Measurements from ENCODE around the gene PMPCA. TPM values are rescaled to one million over a fixed set of nuclear protein-coding genes. Genes with fewer than 3 reads are reported as not detected.

PMPCA gene
- total RNA-seq, 1 donor from 2014 or later = 86.6 TPM

DNA sequence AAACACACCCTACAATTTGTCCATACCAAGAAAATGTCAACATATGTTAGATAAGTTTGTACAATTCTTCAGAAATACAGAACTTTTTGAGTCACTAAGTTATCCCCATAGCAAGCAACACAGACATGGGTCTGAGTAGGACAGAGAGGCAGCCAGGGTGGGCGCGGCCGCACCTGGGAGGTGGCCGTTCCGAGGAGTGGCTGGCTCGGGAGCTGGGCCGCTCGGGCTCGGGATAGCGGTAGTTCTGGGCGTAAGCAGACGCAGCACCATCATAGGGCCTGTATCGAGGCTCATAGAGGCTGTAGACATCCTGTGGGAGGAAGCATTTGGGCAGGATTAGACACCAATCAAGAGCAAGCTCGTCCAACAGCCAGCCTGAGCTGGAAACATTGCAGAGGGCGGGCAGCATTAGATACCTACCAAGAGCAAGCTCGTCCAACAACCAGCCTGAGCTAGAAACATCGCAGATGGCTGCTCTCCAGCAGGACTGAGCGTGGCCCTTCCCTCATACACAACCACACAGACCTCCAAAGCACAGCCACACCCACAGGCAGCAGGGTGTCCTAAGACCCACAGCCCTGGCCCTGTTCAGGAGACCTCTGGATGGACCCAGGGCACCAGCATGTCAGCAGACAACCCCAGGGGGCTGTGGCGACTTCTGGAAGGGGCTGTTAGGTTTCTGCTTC lies 61.5 kb downstream of the PMPCA start:
- Mint-ChIP-seq H3K27ac (ENCODE audit: unreplicated experiment) (no peak overlapping the region), H3K4me3 (no peak overlapping the region), H3K9me3 (no peaks in the 10 kb centered on the region), H3K36me3 (ENCODE audit: low read depth) (peaks cover under 1% of the 10 kb centered on the region), H3K4me1 (no peaks in the 10 kb centered on the region), H3K27me3 (ENCODE audit: low read depth) (no peaks in the 10 kb centered on the region)
- DNase-seq (ENCODE audit: low read depth, low spot score) = no peak
- TF ChIP-seq, protein P1, sequence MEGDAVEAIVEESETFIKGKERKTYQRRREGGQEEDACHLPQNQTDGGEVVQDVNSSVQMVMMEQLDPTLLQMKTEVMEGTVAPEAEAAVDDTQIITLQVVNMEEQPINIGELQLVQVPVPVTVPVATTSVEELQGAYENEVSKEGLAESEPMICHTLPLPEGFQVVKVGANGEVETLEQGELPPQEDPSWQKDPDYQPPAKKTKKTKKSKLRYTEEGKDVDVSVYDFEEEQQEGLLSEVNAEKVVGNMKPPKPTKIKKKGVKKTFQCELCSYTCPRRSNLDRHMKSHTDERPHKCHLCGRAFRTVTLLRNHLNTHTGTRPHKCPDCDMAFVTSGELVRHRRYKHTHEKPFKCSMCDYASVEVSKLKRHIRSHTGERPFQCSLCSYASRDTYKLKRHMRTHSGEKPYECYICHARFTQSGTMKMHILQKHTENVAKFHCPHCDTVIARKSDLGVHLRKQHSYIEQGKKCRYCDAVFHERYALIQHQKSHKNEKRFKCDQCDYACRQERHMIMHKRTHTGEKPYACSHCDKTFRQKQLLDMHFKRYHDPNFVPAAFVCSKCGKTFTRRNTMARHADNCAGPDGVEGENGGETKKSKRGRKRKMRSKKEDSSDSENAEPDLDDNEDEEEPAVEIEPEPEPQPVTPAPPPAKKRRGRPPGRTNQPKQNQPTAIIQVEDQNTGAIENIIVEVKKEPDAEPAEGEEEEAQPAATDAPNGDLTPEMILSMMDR (conservative IDR thresholded peaks at IDR 0.05) = no peak

- H3K9me3 Mint-ChIP-seq = no peaks in the 10 kb centered on the region
- H3K27ac Mint-ChIP-seq (ENCODE audit: unreplicated experiment) = no peak overlapping the region
- H3K27me3 Mint-ChIP-seq (ENCODE audit: low read depth) = no peaks in the 10 kb centered on the region
- TF ChIP-seq, protein P1 (conservative IDR thresholded peaks at IDR 0.05) = no peak
- peaks cover 2% of the 10 kb centered on the region for H3K36me3 Mint-ChIP-seq (ENCODE audit: low read depth)
- H3K4me3 Mint-ChIP-seq = no peak overlapping the region
- no peaks in the 10 kb centered on the region for H3K4me1 Mint-ChIP-seq
- no peak for DNase-seq (ENCODE audit: low read depth, low spot score)
Measured at GRCh38 chr9:136472640-136473353, 62.3 kb downstream of the PMPCA start.

GRCh38 chr9:136473354-136473721 lies 62.9 kb downstream of the PMPCA start:
- TF ChIP-seq, protein P1 (conservative IDR thresholded peaks at IDR 0.05) = no peak
- Mint-ChIP-seq H3K9me3 (no peaks in the 10 kb centered on the region), H3K36me3 (ENCODE audit: low read depth) (peaks cover 2% of the 10 kb centered on the region), H3K4me3 (no peak overlapping the region), H3K27me3 (ENCODE audit: low read depth) (no peaks in the 10 kb centered on the region), H3K4me1 (no peaks in the 10 kb centered on the region), H3K27ac (ENCODE audit: unreplicated experiment) (no peak overlapping the region)
- no peak for DNase-seq (ENCODE audit: low read depth, low spot score)

Other genes starting within 250 kb of the PMPCA start
- gene LHX3, start 205.5 kb upstream of the PMPCA start, total RNA-seq = 0.07 TPM in 1 of 2 replicates, not detected in the other
- gene QSOX2, start 164.8 kb upstream of the PMPCA start, total RNA-seq = 28.0 and 28.7 TPM in 2 replicates
- gene CCDC187, start 106.6 kb upstream of the PMPCA start, total RNA-seq = 0.07 TPM in 1 of 2 replicates, not detected in the other
- 50.8 and 56.7 TPM in 2 replicates for gene GPSM1, start 83.1 kb upstream of the PMPCA start, total RNA-seq
- gene DNLZ, start 46.9 kb upstream of the PMPCA start, total RNA-seq = 21.3 and 21.7 TPM in 2 replicates
- 1.3 and 1.4 TPM in 2 replicates for gene CARD9, start 37.0 kb upstream of the PMPCA start, total RNA-seq
- gene SNAPC4, start 10.5 kb upstream of the PMPCA start, total RNA-seq = 18.2 and 19.0 TPM in 2 replicates
- gene ENTR1, start within 50 bp of the PMPCA start, total RNA-seq = 84.1 and 89.3 TPM in 2 replicates
- gene INPP5E, start 29.2 kb downstream of the PMPCA start, total RNA-seq = 28.7 and 29.6 TPM in 2 replicates
- gene SEC16A, start 72.4 kb downstream of the PMPCA start, total RNA-seq = 77.2 and 79.4 TPM in 2 replicates
- 99.0 and 99.7 TPM in 2 replicates for gene NOTCH1, start 135.4 kb downstream of the PMPCA start, total RNA-seq

Data from neural crest cell (in vitro differentiated cells).